NCI-H345 (cell line): ENCODE measurements around the gene HSD17B3.
"Not testable (repeated sequence)": the region's sequence is repeated elsewhere in the genome, so short reads cannot be mapped to it uniquely, and the experiment has no call there.

ENCODE experiments used
- DNase-seq: peaks from one replicate; lab custom pipeline; 2025; lab: John Stamatoyannopoulos, UW

HSD17B3 gene

GRCh38 chr9:96193236-96193755 is 108.7 kb downstream of the HSD17B3 start:
- no peak for DNase-seq

- DNase-seq: no peak
These were observed 109.3 kb downstream of the HSD17B3 start for GRCh38 chr9:96192710-96193109.

GRCh38 chr9:96189995-96190394 is 112.0 kb downstream of the HSD17B3 start:
- no peak for DNase-seq

GRCh38 chr9:96189581-96189980 is 112.4 kb downstream of the HSD17B3 start:
- not testable (repeated sequence) for DNase-seq

- no peak for DNase-seq
These were observed 113.4 kb downstream of the HSD17B3 start for GRCh38 chr9:96188571-96188970.

- no peak for DNase-seq
These were observed 114.8 kb downstream of the HSD17B3 start for GRCh38 chr9:96187151-96187555.

GRCh38 chr9:96186591-96187011 is 115.4 kb downstream of the HSD17B3 start:
- no peak for DNase-seq

GRCh38 chr9:96185518-96186156 is 116.3 kb downstream of the HSD17B3 start:
- no peak for DNase-seq
